Smooth muscle cell (in vitro differentiated cells): ENCODE measurements around the gene DUS2. TPM values are rescaled to one million over a fixed set of nuclear protein-coding genes. Genes with fewer than 3 reads are reported as not detected.
"Not testable (repeated sequence)": the region's sequence is repeated elsewhere in the genome, so short reads cannot be mapped to it uniquely, and the experiment has no call there.

Experiments used
- DNase-seq: peaks from one replicate; lab custom pipeline; 2025; ENCODE audit not compliant: unreplicated experiment; lab: John Stamatoyannopoulos, UW
- H2AFZ ChIP-seq: fragments of 200-600 bp; sonication (generic); 2 replicates; pipeline ENCODE4 v1.6.0; 2016; ENCODE audit warnings: antibody characterized with exemption, low read depth, mild to moderate bottlenecking
- H3F3A ChIP-seq: fragments of 200-600 bp; sonication (generic); 2 replicates; pipeline ENCODE4 v1.6.0; 2017; ENCODE audit warnings: antibody characterized with exemption, low read depth
- H3K27ac ChIP-seq: fragments of 200-600 bp; sonication (generic); 2 replicates; pipeline ENCODE4 v1.5.1; 2016; ENCODE audit warnings: low read depth, mild to moderate bottlenecking
- H3K27me3 ChIP-seq: fragments of 200-600 bp; sonication (generic); 2 replicates; pipeline ENCODE4 v1.6.1; 2016; ENCODE audit warnings: low read depth, mild to moderate bottlenecking
- H3K36me3 ChIP-seq: fragments of 200-600 bp; sonication (generic); 2 replicates; pipeline ENCODE4 v1.5.1; 2016; ENCODE audit warnings: low read depth
- H3K4me1 ChIP-seq: fragments of 200-600 bp; sonication (generic); 2 replicates; pipeline ENCODE4 v1.5.1; 2016; ENCODE audit warnings: low read depth
- H3K4me2 ChIP-seq: fragments of 200-600 bp; sonication (generic); 2 replicates; pipeline ENCODE4 v1.6.0; 2016; ENCODE audit warnings: mild to moderate bottlenecking
- H3K4me3 ChIP-seq: fragments of 200-600 bp; sonication (generic); 2 replicates; pipeline ENCODE4 v1.5.1; 2016; ENCODE audit warnings: mild to moderate bottlenecking
- H3K79me2 ChIP-seq: fragments of 200-600 bp; sonication (generic); 2 replicates; pipeline ENCODE4 v1.6.0; 2016; ENCODE audit warnings: low read depth, mild to moderate bottlenecking
- H3K9ac ChIP-seq: fragments of 200-600 bp; sonication (generic); 2 replicates; pipeline ENCODE4 v1.6.0; 2016; ENCODE audit warnings: low read depth
- H3K9me3 ChIP-seq: fragments of 200-600 bp; sonication (generic); replicated peaks from 2 replicates; pipeline ENCODE4 v1.5.1; 2016; ENCODE audit warnings: low read depth
- H4K20me1 ChIP-seq: fragments of 200-600 bp; sonication (generic); 2 replicates; pipeline ENCODE4 v1.6.0; 2016; ENCODE audit warnings: low read depth
- CTCF ChIP-seq: fragments of 200-600 bp; sonication (generic); IDR thresholded peaks from 2 replicates; pipeline ENCODE4 v1.5.1; 2017; ENCODE audit warnings: borderline replicate concordance, mild to moderate bottlenecking, antibody characterized with exemption; ENCODE audit not compliant: insufficient read depth, poor library complexity, severe bottlenecking
- WGBS: methylation state at CpG from one replicate; pipeline ENCODE4 v1.1.7; 2016; ENCODE audit warnings: low lambda C conversion rate; 5-methylcytosine and 5-hydroxymethylcytosine counted together
- polyA plus RNA-seq: library from polyadenylated mRNA; unstranded; fragments of >200 nt; fragmentation: Nextera tagmentation; extraction: Ambion mirVana; gene quantifications from 2 replicates; pipeline ENCODE4 v1.2.1, GENCODE V29; 2016
- total RNA-seq: library from RNA; depleted of rRNA; stranded (reverse); fragments of >200 nt; gene quantifications from 2 replicates; pipeline ENCODE4 v1.2.3, GENCODE V29; 2014

Gene DUS2
- total and polyA plus RNA-seq, 2 experiments from 2014 or later: 12.1 to 23.5 TPM

DNA sequence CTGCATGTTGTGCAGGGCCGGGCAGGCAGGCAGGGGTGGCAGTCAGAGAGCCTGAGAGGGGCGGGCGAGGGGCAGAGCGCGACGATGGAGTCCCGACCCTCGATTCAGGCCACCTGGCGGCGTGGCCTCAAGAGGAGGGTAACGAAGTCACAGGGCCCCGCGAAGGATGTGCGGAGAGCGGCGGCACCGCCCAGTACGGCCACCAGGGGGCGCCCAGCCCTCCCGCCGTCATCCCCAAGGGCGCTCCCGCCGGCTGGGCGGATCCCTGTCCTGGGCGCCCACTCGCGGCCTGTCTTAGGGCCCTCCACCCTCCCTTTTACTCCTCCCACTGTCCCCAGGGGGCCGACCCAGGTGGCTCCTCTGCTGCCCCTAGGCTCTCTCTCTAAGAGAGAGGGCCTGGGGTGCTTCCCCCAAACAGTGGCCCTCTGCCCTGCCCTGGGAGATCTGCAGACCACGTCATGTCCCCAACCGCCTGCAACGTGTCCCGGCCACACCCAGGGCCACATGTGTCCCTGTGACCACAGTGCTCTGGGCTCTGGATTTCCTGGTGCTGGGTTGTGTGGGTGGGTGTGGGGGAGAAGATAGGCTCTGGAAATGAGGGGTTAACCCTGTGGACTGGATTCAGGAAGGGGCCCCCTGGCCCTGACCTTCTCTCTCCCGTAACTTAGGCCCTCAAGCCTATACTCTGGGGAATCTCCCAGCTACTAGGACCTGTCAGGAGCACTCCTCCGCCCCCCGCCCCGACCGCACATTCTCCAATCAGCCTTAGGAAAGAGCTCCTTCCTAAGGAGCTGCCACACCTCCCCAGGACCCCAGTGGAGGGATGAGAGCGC, 29.7 kb upstream of the DUS2 start:
- no peaks in the 10 kb centered on the region for H3F3A ChIP-seq
- H3K9ac ChIP-seq: no peak overlapping the region
- no peaks in the 10 kb centered on the region for H3K36me3 ChIP-seq
- H3K79me2 ChIP-seq: no peaks in the 10 kb centered on the region
- H3K9me3 ChIP-seq: no peaks in the 10 kb centered on the region
- H4K20me1 ChIP-seq: no peaks in the 10 kb centered on the region
- H3K4me3 ChIP-seq: peak overlapping the region; percentile 38
- peak; percentile 92 for TF ChIP-seq CTCF
- 61% methylated on average over 12 of the region's 39 CpGs for WGBS
- peak overlapping the region; percentile 85 for H3K4me2 ChIP-seq
- no peaks in the 10 kb centered on the region for H3K4me1 ChIP-seq
- peak overlapping the region; percentile 74 for H2AFZ ChIP-seq
- no peak overlapping the region for H3K27ac ChIP-seq
- no peaks in the 10 kb centered on the region for H3K27me3 ChIP-seq
- peak; percentile 40 for DNase-seq

DNA sequence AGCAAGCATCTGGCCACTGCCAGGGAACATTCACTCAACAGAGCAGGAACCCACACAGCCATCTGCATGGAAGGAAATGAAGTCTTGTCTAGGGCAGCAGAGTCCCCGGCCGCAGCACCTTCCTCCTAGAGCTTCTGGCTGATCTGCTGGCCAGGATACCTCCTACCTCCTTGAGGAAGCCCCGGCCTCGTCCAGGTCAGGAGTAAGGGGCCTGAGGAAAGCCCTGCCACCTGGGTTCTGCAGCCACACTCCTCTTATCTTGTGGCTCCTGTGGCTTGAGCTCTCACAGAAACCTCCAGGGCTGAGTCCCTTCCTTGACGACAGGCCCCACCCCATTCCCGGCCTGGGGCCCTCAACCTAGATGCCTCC, 29.1 kb upstream of the DUS2 start:
- not testable (repeated sequence) for H3K79me2 ChIP-seq, H4K20me1 ChIP-seq, H3K27me3 ChIP-seq, H3K36me3 ChIP-seq, H3K9me3 ChIP-seq, H3K4me2 ChIP-seq, H3K27ac ChIP-seq, H3K4me1 ChIP-seq, H3K4me3 ChIP-seq, H3F3A ChIP-seq, H3K9ac ChIP-seq, DNase-seq
- WGBS: 91% methylated on average over 4 of the region's 6 CpGs
- peak overlapping the region; percentile 74 for H2AFZ ChIP-seq

DNA sequence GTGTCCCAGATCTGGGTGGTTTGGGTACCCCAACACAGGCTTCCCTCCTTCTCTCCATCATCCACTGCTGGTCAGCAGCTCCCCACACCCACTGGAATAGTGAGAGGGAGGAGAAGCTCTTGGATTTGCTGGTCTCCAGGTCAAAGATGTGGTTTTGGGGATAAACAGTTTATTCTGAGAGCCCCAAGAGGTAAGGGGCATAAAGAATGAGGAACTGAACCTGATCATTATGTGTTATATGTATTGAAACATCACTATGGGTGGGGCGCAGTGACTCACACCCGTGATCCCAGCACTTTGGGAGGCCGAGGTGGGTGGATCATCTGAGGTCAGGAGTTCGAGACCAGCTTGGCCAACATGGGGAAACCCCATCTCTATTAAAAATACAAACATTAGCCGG, 27.7 kb upstream of the DUS2 start:
- Histone ChIP-seq H3K9me3 (no peaks in the 10 kb centered on the region), H3F3A (no peaks in the 10 kb centered on the region), H3K79me2 (no peaks in the 10 kb centered on the region), H3K27me3 (no peaks in the 10 kb centered on the region), H3K4me1 (no peaks in the 10 kb centered on the region), H3K27ac (no peak overlapping the region), H4K20me1 (no peaks in the 10 kb centered on the region), H3K36me3 (no peaks in the 10 kb centered on the region), H3K9ac (no peak overlapping the region), H2AFZ (no peak overlapping the region), H3K4me3 (no peak overlapping the region), H3K4me2 (no peak overlapping the region)
- DNase-seq: no peak
- 91% methylated on average over 5 of the region's 5 CpGs for WGBS
- TF ChIP-seq CTCF: no peak

GRCh38 chr16:67996666-67997065, 26.4 kb upstream of the DUS2 start:
- TF ChIP-seq CTCF: no peak
- Histone ChIP-seq H2AFZ (no peak overlapping the region), H3K4me2 (no peak overlapping the region), H3K9ac (no peak overlapping the region), H3K27me3 (no peaks in the 10 kb centered on the region), H4K20me1 (no peaks in the 10 kb centered on the region), H3F3A (no peaks in the 10 kb centered on the region), H3K27ac (no peak overlapping the region), H3K9me3 (no peaks in the 10 kb centered on the region), H3K79me2 (no peaks in the 10 kb centered on the region), H3K4me1 (no peaks in the 10 kb centered on the region), H3K4me3 (no peak overlapping the region), H3K36me3 (no peaks in the 10 kb centered on the region)
- no peak for DNase-seq
- 96% methylated on average over 5 of the region's 5 CpGs for WGBS

- not testable (repeated sequence) for DNase-seq, H3K4me1 ChIP-seq, H3K36me3 ChIP-seq, H3K9ac ChIP-seq, H3K27ac ChIP-seq, H3K4me2 ChIP-seq, H3K79me2 ChIP-seq, H3F3A ChIP-seq, H3K27me3 ChIP-seq, H2AFZ ChIP-seq, H3K9me3 ChIP-seq, H4K20me1 ChIP-seq, H3K4me3 ChIP-seq
- 95% methylated on average over 36 of the region's 36 CpGs for WGBS
These were observed 24.8 kb upstream of the DUS2 start for GRCh38 chr16:67998231-67998778.
